GM12892 (cell line): ENCODE measurements around the gene KCNJ6.

Experiments
- POLR2A ChIP-seq: IDR thresholded peaks from 2 replicates; pipeline ENCODE4 v1.6.1; 2011; ENCODE audit warnings: low read depth, low read length, control low read depth
- POLR2AphosphoS5 ChIP-seq: IDR thresholded peaks from 2 replicates; pipeline ENCODE4 v1.6.1; 2011; ENCODE audit warnings: low read depth, low read length, control low read depth
- TAF1 ChIP-seq: IDR thresholded peaks from 2 replicates; pipeline ENCODE4 v1.6.1; 2011; ENCODE audit warnings: low read depth, mild to moderate bottlenecking, control low read depth, low read length, borderline replicate concordance

DNA sequence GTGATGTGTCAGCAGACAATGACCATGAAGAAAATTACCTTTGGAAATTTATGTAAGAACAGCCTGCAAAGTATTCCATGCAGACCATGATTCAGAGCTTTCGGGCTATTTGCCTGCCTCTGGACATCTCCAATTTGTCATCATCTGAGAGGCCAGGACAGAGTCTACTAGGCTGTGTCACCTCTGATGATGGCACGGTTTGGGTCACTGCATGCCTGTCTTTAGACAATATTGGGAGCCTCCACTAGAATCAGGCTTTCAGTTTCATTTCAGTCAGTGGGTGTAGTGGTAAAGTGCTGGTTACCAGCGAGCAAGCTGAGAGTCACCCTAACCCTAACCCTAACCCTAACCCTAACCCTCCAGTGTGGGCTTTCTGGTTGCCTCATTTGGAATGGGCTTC, 80.8 kb downstream of the KCNJ6 start:
- TF ChIP-seq TAF1, result no peak
- no peak for TF ChIP-seq POLR2AphosphoS5
- TF ChIP-seq POLR2A, result no peak
